NCI-H226 (cell line): ENCODE measurements around the gene IL1RN.

Experiments
- DNase-seq: peaks from one replicate; pipeline ENCODE4 v3.0.0-alpha.2; 2015

Gene IL1RN

GRCh38 chr2:113129519-113130078 lies 2.2 kb downstream of the IL1RN start:
- no peak for DNase-seq

GRCh38 chr2:113131352-113132185 lies 4.2 kb downstream of the IL1RN start:
- no peak for DNase-seq

- no peak for DNase-seq
These were observed 5.1 kb downstream of the IL1RN start for GRCh38 chr2:113132414-113133021.

- peak; percentile 61 for DNase-seq
These were observed 6.6 kb downstream of the IL1RN start for GRCh38 chr2:113133704-113134598.

GRCh38 chr2:113134717-113135116 lies 7.3 kb downstream of the IL1RN start:
- no peak for DNase-seq

GRCh38 chr2:113135317-113135716 lies 7.9 kb downstream of the IL1RN start:
- no peak for DNase-seq

GRCh38 chr2:113136828-113137775 lies 9.7 kb downstream of the IL1RN start:
- DNase-seq: no peak

- DNase-seq: no peak
These were observed 10.4 kb downstream of the IL1RN start for GRCh38 chr2:113137827-113138226.

- DNase-seq: peak; percentile 55
These were observed 11.3 kb downstream of the IL1RN start for GRCh38 chr2:113138428-113139322.

- DNase-seq: no peak
These were observed 14.1 kb downstream of the IL1RN start for GRCh38 chr2:113141451-113141850.

- no peak for DNase-seq
These were observed 14.9 kb downstream of the IL1RN start for GRCh38 chr2:113142290-113142689.

GRCh38 chr2:113144259-113144658 lies 16.9 kb downstream of the IL1RN start:
- DNase-seq: no peak

GRCh38 chr2:113148606-113149552 lies 21.5 kb downstream of the IL1RN start:
- no peak for DNase-seq

- no peak for DNase-seq
These were observed 22.3 kb downstream of the IL1RN start for GRCh38 chr2:113149553-113150257.

GRCh38 chr2:113150258-113150601 lies 22.8 kb downstream of the IL1RN start:
- no peak for DNase-seq

GRCh38 chr2:113155331-113155730 lies 27.9 kb downstream of the IL1RN start:
- DNase-seq: no peak

- no peak for DNase-seq
These were observed 29.1 kb downstream of the IL1RN start for GRCh38 chr2:113156278-113157117.
